HCT116 (cell line): Measurements from ENCODE around the gene KRTAP24-1. TPM values are rescaled to one million over a fixed set of nuclear protein-coding genes. Genes with fewer than 3 reads are reported as not detected.

Source experiments
- ATAC-seq: fragments of 200-7000 bp; cut with Tn5 transposase; 2 replicates; pipeline ENCODE4 v1.9.1; 2020; ENCODE audit warnings: mild to moderate bottlenecking, moderate library complexity
- BruUV-seq: library from RNA; stranded (reverse); fragments of 400-500 nt; replicated peaks from 2 replicates; lab custom pipeline; 2021; lab: Mats Ljungman, UMichigan
- CTCF ChIA-PET: fragments of 300-600 bp; sonication (Branson Sonifier 250); formaldehyde crosslinking; loops from one replicate; lab custom pipeline; 2021; ENCODE audit warnings: antibody characterized with exemption; lab: Charles Lee
- POLR2A ChIA-PET: fragments of 300-600, 350-600 bp; sonication (Branson Sonifier 250); formaldehyde crosslinking; loops from one replicate; lab custom pipeline; 2021; ENCODE audit warnings: antibody characterized with exemption; lab: Charles Lee
- RAD21 ChIA-PET, 2 experiments: fragments of 300-600 bp; sonication (Branson Sonifier 250); formaldehyde crosslinking; loops; one replicate each; lab custom pipeline; 2023; ENCODE audit warnings: low total read pairs in 2 of 2; ENCODE audit not compliant: uncharacterized antibody in 2 of 2, unreplicated experiment in 2 of 2, low non-redundant PET in 1 of 2; lab: Charles Lee
- DNase-seq: peaks from one replicate; pipeline ENCODE4 v3.0.0-alpha.2; 2010; ENCODE audit warnings: low read depth, low spot score
- H2AFZ ChIP-seq: fragments of 200-600 bp; shearing (Covaris generic), sonication (generic); 2 replicates; pipeline ENCODE4 v1.6.1; 2017; ENCODE audit warnings: low read depth, mixed run types, mixed read lengths, antibody characterized with exemption, low read length; ENCODE audit not compliant: poor library complexity, severe bottlenecking
- H3K27ac ChIP-seq: 2 replicates; pipeline ENCODE4 v1.5.1; 2012; ENCODE audit warnings: low read depth, low read length
- H3K27me3 ChIP-seq: fragments of 200-600 bp; sonication (generic); 2 replicates; pipeline ENCODE4 v1.6.1; 2016; ENCODE audit warnings: mixed run types, low read length, mixed read lengths; ENCODE audit not compliant: insufficient read depth
- H3K36me3 ChIP-seq, 2 experiments: fragments of 200-500 bp in 1 of 2; fragments of 200-600 bp in 1 of 2; sonication (Bioruptor generic) in 1 of 2; sonication (generic) in 1 of 2; 2 replicates each; pipeline versions ENCODE4 v1.5.1 to v1.6.1; 2014 to 2016; ENCODE audit warnings: low read length in 2 of 2, inconsistent platforms in 1 of 2, mixed read lengths in 1 of 2, mixed run types in 1 of 2; ENCODE audit not compliant: insufficient read depth in 2 of 2, control insufficient read depth in 1 of 2
- H3K4me1 ChIP-seq, 2 experiments: fragments of 200-600 bp in 1 of 2; sonication (generic) in 1 of 2; 2 replicates each; pipeline versions ENCODE4 v1.5.1 to v1.6.1; 2012 to 2017; ENCODE audit warnings: low read length in 2 of 2, inconsistent platforms in 1 of 2, mild to moderate bottlenecking in 1 of 2, mixed read lengths in 1 of 2, mixed run types in 1 of 2, moderate library complexity in 1 of 2; ENCODE audit not compliant: insufficient read depth in 2 of 2, control insufficient read depth in 1 of 2
- H3K4me2 ChIP-seq: fragments of 200-600 bp; sonication (generic); 2 replicates; pipeline ENCODE4 v1.6.1; 2017; ENCODE audit warnings: mixed run types, low read length, mixed read lengths
- H3K4me3 ChIP-seq, 2 experiments: fragments of 200-600 bp in 1 of 2; sonication (generic) in 1 of 2; replicated peaks in 1 of 2; 2 replicates each; pipeline ENCODE4 v1.5.1; 2011 to 2016; ENCODE audit warnings: low read length in 2 of 2, control low read depth in 1 of 2, low read depth in 1 of 2, mild to moderate bottlenecking in 1 of 2, mixed read lengths in 1 of 2, mixed run types in 1 of 2
- H3K79me2 ChIP-seq: fragments of 200-600 bp; sonication (generic); 2 replicates; pipeline ENCODE4 v1.6.1; 2017; ENCODE audit warnings: mild to moderate bottlenecking, mixed run types, low read length, moderate library complexity, mixed read lengths; ENCODE audit not compliant: insufficient read depth
- H3K9ac ChIP-seq: fragments of 200-600 bp; sonication (generic); 2 replicates; pipeline ENCODE4 v1.6.1; 2016; ENCODE audit warnings: low read length, mixed read lengths
- H3K9me2 ChIP-seq: fragments of 200-600 bp; sonication (generic), shearing (Covaris generic); 2 replicates; pipeline ENCODE4 v1.6.1; 2017; ENCODE audit warnings: mixed run types, mild to moderate bottlenecking, moderate library complexity; ENCODE audit not compliant: insufficient read depth
- H3K9me3 ChIP-seq, 2 experiments: fragments of 200-500 bp in 1 of 2; fragments of 200-600 bp in 1 of 2; sonication (Bioruptor generic) in 1 of 2; sonication (generic) in 1 of 2; 2 replicates each; pipeline ENCODE4 v1.6.1; 2014 to 2017; ENCODE audit warnings: low read length in 2 of 2, mixed read lengths in 2 of 2, inconsistent platforms in 1 of 2, low read depth in 1 of 2, mild to moderate bottlenecking in 1 of 2, mixed run types in 1 of 2, moderate library complexity in 1 of 2; ENCODE audit not compliant: control insufficient read depth in 1 of 2, insufficient read depth in 1 of 2
- H4K20me1 ChIP-seq: fragments of 200-600 bp; sonication (generic), shearing (Covaris generic); 2 replicates; pipeline ENCODE4 v1.6.1; 2017; ENCODE audit warnings: mixed run types, mild to moderate bottlenecking, moderate library complexity; ENCODE audit not compliant: insufficient read depth
- CBX3 ChIP-seq: IDR thresholded peaks from 2 replicates; pipeline ENCODE4 v1.6.1; 2012; ENCODE audit warnings: low read depth
- CEBPB ChIP-seq: IDR thresholded peaks from 2 replicates; pipeline ENCODE4 v1.6.1; 2012; ENCODE audit warnings: low read depth
- CTCF ChIP-seq, 3 experiments: fragments of 200-600 bp in 1 of 3; sonication (generic) in 1 of 3; IDR thresholded peaks in 2 of 3; conservative IDR thresholded peaks in 1 of 3; 2 replicates each; pipeline ENCODE4 v1.5.1; 2012 to 2017; ENCODE audit warnings: low read depth in 2 of 3, low read length in 2 of 3, antibody characterized with exemption in 1 of 3, borderline replicate concordance in 1 of 3, control low read depth in 1 of 3, mild to moderate bottlenecking in 1 of 3, mixed read lengths in 1 of 3, mixed run types in 1 of 3, moderate library complexity in 1 of 3; ENCODE audit not compliant: insufficient read depth in 1 of 3
- EGR1 ChIP-seq: IDR thresholded peaks from 2 replicates; pipeline ENCODE4 v1.6.1; 2012; ENCODE audit warnings: low read depth
- ELF1 ChIP-seq: IDR thresholded peaks from 2 replicates; pipeline ENCODE4 v1.6.1; 2012; ENCODE audit warnings: low read depth, borderline replicate concordance
- EZH2 ChIP-seq: fragments of 200-600 bp; sonication (generic); IDR thresholded peaks from 2 replicates; pipeline ENCODE4 v1.6.1; 2017; ENCODE audit warnings: antibody characterized with exemption, mixed run types
- JUND ChIP-seq: IDR thresholded peaks from 2 replicates; pipeline ENCODE4 v1.6.1; 2012
- POLR2A ChIP-seq: IDR thresholded peaks from 2 replicates; pipeline ENCODE4 v1.7.0; 2011; ENCODE audit warnings: borderline replicate concordance; ENCODE audit not compliant: insufficient read depth, insufficient read length; ENCODE audit errors: extremely low read depth
- POLR2AphosphoS5 ChIP-seq: IDR thresholded peaks from 2 replicates; pipeline ENCODE4 v1.6.1; 2011; ENCODE audit warnings: mild to moderate bottlenecking, low read depth, low read length, moderate library complexity
- RAD21 ChIP-seq: IDR thresholded peaks from 2 replicates; pipeline ENCODE4 v1.6.1; 2012; ENCODE audit warnings: low read depth, mild to moderate bottlenecking
- SIN3A ChIP-seq: IDR thresholded peaks from 2 replicates; pipeline ENCODE4 v1.6.1; 2012; ENCODE audit warnings: low read depth
- TCF7L2 ChIP-seq: IDR thresholded peaks from 2 replicates; pipeline ENCODE4 v1.7.0; 2011; ENCODE audit warnings: borderline replicate concordance, inconsistent platforms; ENCODE audit not compliant: insufficient read depth, insufficient read length; ENCODE audit errors: extremely low read depth
- YY1 ChIP-seq: IDR thresholded peaks from 2 replicates; pipeline ENCODE4 v1.6.1; 2011; ENCODE audit warnings: low read length, low read depth, moderate library complexity, mild to moderate bottlenecking; ENCODE audit not compliant: insufficient replicate concordance; ENCODE audit errors: extremely low read depth
- ZBTB33 ChIP-seq: IDR thresholded peaks from 2 replicates; pipeline ENCODE4 v1.6.1; 2011; ENCODE audit warnings: mild to moderate bottlenecking, low read length, moderate library complexity; ENCODE audit not compliant: insufficient replicate concordance; ENCODE audit errors: extremely low read depth
- ZFX ChIP-seq: fragments of 450-650 bp; IDR thresholded peaks from 2 replicates; pipeline ENCODE4 v1.6.1; 2017
- ZNF274 ChIP-seq: fragments of 200-500 bp; sonication (Bioruptor generic); IDR thresholded peaks from 2 replicates; pipeline ENCODE4 v1.6.1; 2014; ENCODE audit warnings: mild to moderate bottlenecking, low read depth, low read length, inconsistent platforms
- intact Hi-C: fragments of 100-400 bp; cut with micrococcal nuclease; formaldehyde crosslinking; loops from 2 replicates; pipeline ENCODE4 v1.10.0; 2022
- total RNA-seq: library from RNA; stranded (reverse); gene quantifications from one replicate; pipeline ENCODE4 v1.2.1, GENCODE V29; 2021; ENCODE audit not compliant: unreplicated experiment
- TF ChIP-seq, protein P1 (sequence below): IDR thresholded peaks from 2 replicates; pipeline ENCODE4 v1.6.1; 2012; ENCODE audit warnings: low read depth

Gene KRTAP24-1
- total RNA-seq, 1 experiment from 2014 or later: not detected

- H3K27ac ChIP-seq: no peak overlapping the region
- RAD21 ChIA-PET: no interaction called here
- H3K79me2 ChIP-seq: no peaks in the 10 kb centered on the region
- BruUV-seq: no TSS peak
- intact Hi-C loops: no loop called here
- TF ChIP-seq POLR2AphosphoS5 (no peak), ZBTB33 (no peak), CEBPB (no peak), POLR2A (no peak), YY1 (no peak), ZFX (no peak), JUND (no peak), RAD21 (no peak), ELF1 (no peak), CBX3 (no peak), EGR1 (no peak), TCF7L2 (no peak), SIN3A (no peak), CTCF (IDR thresholded peaks at IDR 0.05 in 2 of 3, conservative IDR thresholded peaks at IDR 0.05 in 1 of 3; ENCODE audit: borderline replicate concordance in 1 of 3, insufficient read depth in 1 of 3, low read depth in 2 of 3, low read length in 2 of 3) (no peak), EZH2 (no peak), ZNF274 (no peak)
- TF ChIP-seq, protein P1, sequence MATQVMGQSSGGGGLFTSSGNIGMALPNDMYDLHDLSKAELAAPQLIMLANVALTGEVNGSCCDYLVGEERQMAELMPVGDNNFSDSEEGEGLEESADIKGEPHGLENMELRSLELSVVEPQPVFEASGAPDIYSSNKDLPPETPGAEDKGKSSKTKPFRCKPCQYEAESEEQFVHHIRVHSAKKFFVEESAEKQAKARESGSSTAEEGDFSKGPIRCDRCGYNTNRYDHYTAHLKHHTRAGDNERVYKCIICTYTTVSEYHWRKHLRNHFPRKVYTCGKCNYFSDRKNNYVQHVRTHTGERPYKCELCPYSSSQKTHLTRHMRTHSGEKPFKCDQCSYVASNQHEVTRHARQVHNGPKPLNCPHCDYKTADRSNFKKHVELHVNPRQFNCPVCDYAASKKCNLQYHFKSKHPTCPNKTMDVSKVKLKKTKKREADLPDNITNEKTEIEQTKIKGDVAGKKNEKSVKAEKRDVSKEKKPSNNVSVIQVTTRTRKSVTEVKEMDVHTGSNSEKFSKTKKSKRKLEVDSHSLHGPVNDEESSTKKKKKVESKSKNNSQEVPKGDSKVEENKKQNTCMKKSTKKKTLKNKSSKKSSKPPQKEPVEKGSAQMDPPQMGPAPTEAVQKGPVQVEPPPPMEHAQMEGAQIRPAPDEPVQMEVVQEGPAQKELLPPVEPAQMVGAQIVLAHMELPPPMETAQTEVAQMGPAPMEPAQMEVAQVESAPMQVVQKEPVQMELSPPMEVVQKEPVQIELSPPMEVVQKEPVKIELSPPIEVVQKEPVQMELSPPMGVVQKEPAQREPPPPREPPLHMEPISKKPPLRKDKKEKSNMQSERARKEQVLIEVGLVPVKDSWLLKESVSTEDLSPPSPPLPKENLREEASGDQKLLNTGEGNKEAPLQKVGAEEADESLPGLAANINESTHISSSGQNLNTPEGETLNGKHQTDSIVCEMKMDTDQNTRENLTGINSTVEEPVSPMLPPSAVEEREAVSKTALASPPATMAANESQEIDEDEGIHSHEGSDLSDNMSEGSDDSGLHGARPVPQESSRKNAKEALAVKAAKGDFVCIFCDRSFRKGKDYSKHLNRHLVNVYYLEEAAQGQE: no peak
- no peak for ATAC-seq
- CTCF ChIA-PET: no interaction called here
- H3K9me2 ChIP-seq: no peaks in the 10 kb centered on the region
- no peak for DNase-seq
- no peaks in the 10 kb centered on the region for H3K4me1 ChIP-seq
- H3K27me3 ChIP-seq: no peaks in the 10 kb centered on the region
- no peak overlapping the region for H2AFZ ChIP-seq
- no peak overlapping the region for H3K4me2 ChIP-seq
- H3K4me3 ChIP-seq: no peak overlapping the region
- H3K36me3 ChIP-seq: no peaks in the 10 kb centered on the region
- POLR2A ChIA-PET: no interaction called here
- no peak overlapping the region for H3K9ac ChIP-seq
- peaks cover 11 to 22% of the 10 kb centered on the region in 2 experiments; a peak in 3 of 4 replicates for H3K9me3 ChIP-seq
- H4K20me1 ChIP-seq: no peaks in the 10 kb centered on the region
Measured at GRCh38 chr21:30329203-30329875, 46.6 kb upstream of the KRTAP24-1 start.
